HG02840 (cell line): ENCODE measurements around the gene ZNF787.
A peak's percentile ranks its signal among the peaks of the same experiment; 100 is the strongest.

ENCODE experiments used
- ATAC-seq: cut with Tn5 transposase; IDR thresholded peaks from one replicate; pipeline ENCODE4 v1.9.1; 2021; ENCODE audit warnings: mild to moderate bottlenecking, moderate library complexity, moderate number of reproducible peaks; ENCODE audit not compliant: unreplicated experiment, low FRiP score

The ZNF787 gene

GRCh38 chr19:56123266-56123891 lies 2.3 kb upstream of the ZNF787 start:
- no peak for ATAC-seq

GRCh38 chr19:56120371-56121179 lies 520 bp downstream of the ZNF787 start:
- peak; percentile 22 for ATAC-seq

GRCh38 chr19:56120002-56120370 lies 1.1 kb downstream of the ZNF787 start:
- ATAC-seq = no peak

DNA sequence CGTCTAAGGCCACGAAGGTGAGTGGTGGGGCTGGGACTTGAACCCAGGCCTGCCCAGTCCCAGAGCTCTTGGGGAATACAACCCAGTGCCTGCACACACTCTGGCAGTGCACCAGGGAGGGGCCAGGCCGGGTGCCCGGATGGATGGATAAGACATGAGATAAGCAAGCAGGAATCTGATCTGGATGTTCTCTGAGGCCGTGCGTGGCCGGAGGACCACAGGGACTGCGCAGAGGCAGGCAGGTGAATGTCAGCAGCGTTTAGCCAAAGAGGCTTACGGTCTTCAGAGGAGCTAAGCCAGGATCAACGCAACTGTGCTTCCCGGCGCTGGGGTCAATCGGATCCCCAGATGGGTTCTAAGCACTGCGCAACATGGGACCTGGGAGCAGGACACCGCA lies 1.5 kb downstream of the ZNF787 start:
- ATAC-seq = no peak

- ATAC-seq = no peak
Measured at GRCh38 chr19:56118666-56119581, 2.2 kb downstream of the ZNF787 start.

GRCh38 chr19:56117889-56118288 lies 3.2 kb downstream of the ZNF787 start:
- ATAC-seq = no peak

- ATAC-seq = no peak
Measured at GRCh38 chr19:56117376-56117884, 3.7 kb downstream of the ZNF787 start.

- ATAC-seq = no peak
Measured at GRCh38 chr19:56116606-56117005, 4.5 kb downstream of the ZNF787 start.

GRCh38 chr19:56115490-56115889 lies 5.6 kb downstream of the ZNF787 start:
- no peak for ATAC-seq

- ATAC-seq = no peak
Measured at GRCh38 chr19:56114778-56115110, 6.4 kb downstream of the ZNF787 start.

- no peak for ATAC-seq
Measured at GRCh38 chr19:56114051-56114777, 6.9 kb downstream of the ZNF787 start.

GRCh38 chr19:56113074-56113632 lies 7.9 kb downstream of the ZNF787 start:
- ATAC-seq = no peak

DNA sequence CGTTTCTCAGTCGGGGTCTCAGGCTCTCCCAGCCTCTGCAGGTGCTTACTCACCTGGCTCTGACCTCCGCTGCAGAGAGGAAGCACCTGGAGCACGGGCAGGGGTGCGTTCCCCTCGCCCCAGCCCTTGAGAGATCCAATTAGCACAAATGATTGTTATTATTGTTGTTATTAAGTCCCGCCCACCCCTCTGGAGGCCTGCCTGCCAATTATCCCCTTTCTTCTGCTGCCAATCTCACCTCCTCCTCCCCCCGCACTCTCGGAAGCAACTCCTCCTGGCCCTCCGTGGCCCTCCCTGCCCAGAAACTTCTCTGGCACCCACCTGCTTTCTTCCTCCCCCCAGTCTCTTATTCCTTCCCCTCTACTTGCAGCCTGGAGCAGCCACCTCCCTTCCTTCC lies 8.8 kb downstream of the ZNF787 start:
- no peak for ATAC-seq

GRCh38 chr19:56111601-56112312 lies 9.3 kb downstream of the ZNF787 start:
- no peak for ATAC-seq

DNA sequence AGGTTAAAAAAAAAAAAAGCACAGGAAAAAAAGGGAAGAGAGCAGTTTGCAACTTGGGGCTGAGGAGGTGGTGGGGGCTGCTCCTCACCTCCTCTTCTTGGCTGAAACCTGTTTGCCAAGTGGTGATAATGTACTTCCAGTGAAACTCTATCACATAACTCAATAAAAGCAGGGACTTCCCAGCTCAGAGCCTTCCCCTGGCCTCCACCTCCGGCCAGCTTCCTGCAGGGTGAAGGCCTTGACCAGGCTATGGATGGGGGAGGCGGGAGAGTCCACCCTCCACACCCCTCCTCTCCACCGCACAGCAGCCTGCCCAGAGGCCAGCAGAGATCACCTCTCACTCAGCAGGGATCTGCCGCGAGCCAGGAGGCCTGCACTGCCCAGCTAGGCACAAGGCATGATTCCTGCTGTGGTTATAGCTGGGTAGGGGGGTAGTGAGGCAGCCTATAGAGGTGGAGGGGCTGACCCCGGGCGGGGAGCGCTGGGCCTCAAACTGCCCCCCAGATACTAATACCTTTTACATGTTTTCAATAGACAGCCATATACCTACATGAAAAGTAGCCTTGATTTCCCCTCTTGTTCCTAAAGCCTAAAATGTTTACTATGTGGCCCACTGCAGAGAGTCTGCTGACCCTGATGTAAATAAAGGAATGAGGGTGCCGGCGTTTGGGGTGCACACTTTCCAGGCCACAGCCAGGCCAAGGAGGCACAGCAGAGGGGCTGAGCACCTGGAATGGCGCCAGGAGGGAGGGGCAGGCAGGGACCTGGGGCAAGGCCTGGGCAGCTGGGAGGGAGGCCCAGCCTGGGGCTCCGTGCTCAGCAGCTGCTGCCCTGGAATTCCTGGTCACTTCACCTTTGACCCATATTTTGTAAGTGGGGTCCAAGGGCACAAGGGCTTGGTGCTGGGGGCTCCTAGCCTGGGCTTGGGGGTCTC lies 10.3 kb downstream of the ZNF787 start:
- no peak for ATAC-seq

DNA sequence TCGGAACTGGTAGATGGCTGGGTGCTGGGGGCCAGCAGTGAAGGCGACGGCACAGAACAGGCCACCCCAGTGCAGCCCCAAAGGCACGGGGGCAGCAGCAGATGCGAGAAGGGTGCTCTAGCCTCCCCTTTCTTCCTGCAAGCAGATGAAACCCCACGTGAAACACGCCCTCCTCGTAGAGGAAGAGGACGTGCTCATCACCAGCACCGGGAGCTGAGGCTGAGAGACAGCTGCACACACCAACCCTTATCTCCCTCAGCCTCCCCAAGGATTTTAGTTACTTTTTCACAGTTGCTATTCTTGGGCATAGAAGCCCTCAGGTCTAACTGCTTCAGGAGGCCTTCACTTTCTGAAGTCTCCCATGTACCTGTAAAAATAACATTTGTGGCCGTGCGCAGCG lies 11.9 kb downstream of the ZNF787 start:
- ATAC-seq = no peak

GRCh38 chr19:56108447-56109195 lies 12.5 kb downstream of the ZNF787 start:
- ATAC-seq = no peak
